Peyer's patch (tissue), 4 donors: ENCODE data around the gene BOD1.

Experiments
- POLR2A ChIP-seq, 2 donors: fragments of 450-650 bp; IDR thresholded peaks; one replicate each; pipeline ENCODE4 v1.5.1; 2017; ENCODE audit warnings: antibody characterized with exemption in 2 of 2, mild to moderate bottlenecking in 2 of 2, moderate library complexity in 2 of 2
- TF ChIP-seq, protein P1 (sequence below), 6 experiments: fragments of 450-650 bp in 4 of 6; fragments of 200-600 bp in 2 of 6; sonication (generic) in 1 of 6; IDR thresholded peaks; one replicate each; pipeline ENCODE4 v1.5.1; 2017 to 2019; ENCODE audit warnings: antibody characterized with exemption in 6 of 6, mild to moderate bottlenecking in 3 of 6, moderate library complexity in 1 of 6

DNA sequence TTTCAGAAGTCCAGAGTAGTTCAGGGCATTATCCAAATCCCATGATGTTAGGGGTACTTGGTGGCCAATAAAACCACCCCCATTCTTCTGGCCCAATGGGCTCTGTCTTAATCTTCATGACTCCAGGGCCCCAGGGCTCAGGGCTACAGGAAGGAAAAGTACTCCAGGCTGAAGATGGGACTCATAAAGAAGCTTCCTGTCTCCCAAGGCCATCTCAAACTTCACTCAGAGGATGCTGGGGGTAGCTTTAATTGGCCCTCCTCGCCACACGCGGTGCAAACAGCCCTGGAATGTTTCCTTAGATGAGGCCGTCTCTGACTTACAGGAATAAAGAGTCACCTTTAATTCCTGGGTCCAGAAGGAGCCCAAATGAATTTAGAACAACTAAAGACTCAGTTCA is 52.3 kb downstream of the BOD1 start:
- TF ChIP-seq, protein P1, sequence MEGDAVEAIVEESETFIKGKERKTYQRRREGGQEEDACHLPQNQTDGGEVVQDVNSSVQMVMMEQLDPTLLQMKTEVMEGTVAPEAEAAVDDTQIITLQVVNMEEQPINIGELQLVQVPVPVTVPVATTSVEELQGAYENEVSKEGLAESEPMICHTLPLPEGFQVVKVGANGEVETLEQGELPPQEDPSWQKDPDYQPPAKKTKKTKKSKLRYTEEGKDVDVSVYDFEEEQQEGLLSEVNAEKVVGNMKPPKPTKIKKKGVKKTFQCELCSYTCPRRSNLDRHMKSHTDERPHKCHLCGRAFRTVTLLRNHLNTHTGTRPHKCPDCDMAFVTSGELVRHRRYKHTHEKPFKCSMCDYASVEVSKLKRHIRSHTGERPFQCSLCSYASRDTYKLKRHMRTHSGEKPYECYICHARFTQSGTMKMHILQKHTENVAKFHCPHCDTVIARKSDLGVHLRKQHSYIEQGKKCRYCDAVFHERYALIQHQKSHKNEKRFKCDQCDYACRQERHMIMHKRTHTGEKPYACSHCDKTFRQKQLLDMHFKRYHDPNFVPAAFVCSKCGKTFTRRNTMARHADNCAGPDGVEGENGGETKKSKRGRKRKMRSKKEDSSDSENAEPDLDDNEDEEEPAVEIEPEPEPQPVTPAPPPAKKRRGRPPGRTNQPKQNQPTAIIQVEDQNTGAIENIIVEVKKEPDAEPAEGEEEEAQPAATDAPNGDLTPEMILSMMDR (IDR thresholded peaks at IDR 0.05): no peak
- TF ChIP-seq POLR2A (IDR thresholded peaks at IDR 0.05): no peak
